GM12878 (cell line): ENCODE measurements around the gene SFXN5. TPM values are rescaled to one million over a fixed set of nuclear protein-coding genes. Genes with fewer than 3 reads are reported as not detected.

Experiments
- EGR1 ChIP-seq, 2 experiments: IDR thresholded peaks; 1 replicate in 1 of 2; 2 replicates in 1 of 2; pipeline ENCODE4 v1.6.1; 2011 to 2012; ENCODE audit warnings: low read depth in 2 of 2, low read length in 2 of 2, borderline replicate concordance in 1 of 2, mild to moderate bottlenecking in 1 of 2, moderate library complexity in 1 of 2
- HDAC6 ChIP-seq: fragments of 200-600 bp; sonication (generic); IDR thresholded peaks from one replicate; pipeline ENCODE4 v1.8.0; 2017; ENCODE audit warnings: antibody characterized with exemption; ENCODE audit not compliant: unreplicated experiment
- IKZF1 ChIP-seq: fragments of 450-650 bp; conservative IDR thresholded peaks from 2 replicates; pipeline ENCODE4 v1.6.1; 2017; ENCODE audit warnings: antibody characterized with exemption, mild to moderate bottlenecking
- NFYB ChIP-seq: IDR thresholded peaks from 2 replicates; pipeline ENCODE4 v1.6.1; 2011; ENCODE audit warnings: low read depth, mild to moderate bottlenecking, low read length, improper control_type of control experiment, moderate library complexity; ENCODE audit not compliant: insufficient read depth
- polyA plus RNA-seq, 11 experiments: library from polyadenylated mRNA; depleted of rRNA in 4 of 11; unstranded in 6 of 11; stranded (reverse) in 5 of 11; fragments of >200 nt; fragmentation: Nextera tagmentation in 4 of 11; fragmentation: Illumina TruSeq in 1 of 11; extraction: Ambion mirVana in 4 of 11; extraction: Trizol in 1 of 11; gene quantifications; 1 replicate in 1 of 11; 2 replicates in 10 of 11; pipeline versions ENCODE4 v1.2.1 to v1.2.3, GENCODE V29; 2011 to 2016; ENCODE audit warnings: inconsistent platforms in 2 of 11, missing spikeins in 2 of 11, low read depth in 1 of 11
- total RNA-seq, 4 experiments: library from RNA; depleted of rRNA in 3 of 4; stranded (reverse); fragments of >200 nt in 3 of 4; fragmentation: Illumina TruSeq in 1 of 4; extraction: Trizol in 1 of 4; gene quantifications; 2 replicates each; pipeline versions ENCODE4 v1.2.1 to v1.2.3, GENCODE V29; 2013 to 2021
- TF ChIP-seq, protein P1 (sequence below): fragments of 150-350 bp; IDR thresholded peaks from 2 replicates; pipeline ENCODE4 v1.6.1; 2014; ENCODE audit warnings: mild to moderate bottlenecking, low read depth, low read length
- TF ChIP-seq, protein P2 (sequence below): fragments of 450-650 bp; IDR thresholded peaks from 2 replicates; pipeline ENCODE4 v1.6.1; 2018; ENCODE audit warnings: mild to moderate bottlenecking, low read depth, moderate library complexity; ENCODE audit not compliant: partially characterized antibody

The SFXN5 gene
- total and polyA plus RNA-seq, 10 of the 15 experiments (the other 5 are each of a cell fraction or from before 2014, with no cell fraction given): 3.3 to 15.9 (median 11.2) TPM

- TF ChIP-seq, protein P1, sequence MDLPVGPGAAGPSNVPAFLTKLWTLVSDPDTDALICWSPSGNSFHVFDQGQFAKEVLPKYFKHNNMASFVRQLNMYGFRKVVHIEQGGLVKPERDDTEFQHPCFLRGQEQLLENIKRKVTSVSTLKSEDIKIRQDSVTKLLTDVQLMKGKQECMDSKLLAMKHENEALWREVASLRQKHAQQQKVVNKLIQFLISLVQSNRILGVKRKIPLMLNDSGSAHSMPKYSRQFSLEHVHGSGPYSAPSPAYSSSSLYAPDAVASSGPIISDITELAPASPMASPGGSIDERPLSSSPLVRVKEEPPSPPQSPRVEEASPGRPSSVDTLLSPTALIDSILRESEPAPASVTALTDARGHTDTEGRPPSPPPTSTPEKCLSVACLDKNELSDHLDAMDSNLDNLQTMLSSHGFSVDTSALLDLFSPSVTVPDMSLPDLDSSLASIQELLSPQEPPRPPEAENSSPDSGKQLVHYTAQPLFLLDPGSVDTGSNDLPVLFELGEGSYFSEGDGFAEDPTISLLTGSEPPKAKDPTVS: no peak
- TF ChIP-seq, protein P2, sequence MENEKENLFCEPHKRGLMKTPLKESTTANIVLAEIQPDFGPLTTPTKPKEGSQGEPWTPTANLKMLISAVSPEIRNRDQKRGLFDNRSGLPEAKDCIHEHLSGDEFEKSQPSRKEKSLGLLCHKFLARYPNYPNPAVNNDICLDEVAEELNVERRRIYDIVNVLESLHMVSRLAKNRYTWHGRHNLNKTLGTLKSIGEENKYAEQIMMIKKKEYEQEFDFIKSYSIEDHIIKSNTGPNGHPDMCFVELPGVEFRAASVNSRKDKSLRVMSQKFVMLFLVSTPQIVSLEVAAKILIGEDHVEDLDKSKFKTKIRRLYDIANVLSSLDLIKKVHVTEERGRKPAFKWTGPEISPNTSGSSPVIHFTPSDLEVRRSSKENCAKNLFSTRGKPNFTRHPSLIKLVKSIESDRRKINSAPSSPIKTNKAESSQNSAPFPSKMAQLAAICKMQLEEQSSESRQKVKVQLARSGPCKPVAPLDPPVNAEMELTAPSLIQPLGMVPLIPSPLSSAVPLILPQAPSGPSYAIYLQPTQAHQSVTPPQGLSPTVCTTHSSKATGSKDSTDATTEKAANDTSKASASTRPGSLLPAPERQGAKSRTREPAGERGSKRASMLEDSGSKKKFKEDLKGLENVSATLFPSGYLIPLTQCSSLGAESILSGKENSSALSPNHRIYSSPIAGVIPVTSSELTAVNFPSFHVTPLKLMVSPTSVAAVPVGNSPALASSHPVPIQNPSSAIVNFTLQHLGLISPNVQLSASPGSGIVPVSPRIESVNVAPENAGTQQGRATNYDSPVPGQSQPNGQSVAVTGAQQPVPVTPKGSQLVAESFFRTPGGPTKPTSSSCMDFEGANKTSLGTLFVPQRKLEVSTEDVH: no peak
- TF ChIP-seq EGR1 (IDR thresholded peaks at IDR 0.05; ENCODE audit: borderline replicate concordance in 1 of 2, low read depth in 2 of 2, low read length in 2 of 2): no peak
- TF ChIP-seq NFYB: no peak
- TF ChIP-seq IKZF1: no peak
- TF ChIP-seq HDAC6: no peak
These were observed 120.0 kb downstream of the SFXN5 start (continued) for GRCh38 chr2:72951303-72952095.
